A549 treated with AZD9567 at 1 μM for 4 hours (cell line): ENCODE results near the gene LTB4R2. TPM values are rescaled to one million over a fixed set of nuclear protein-coding genes. Genes with fewer than 3 reads are reported as not detected.

Source experiments
- total RNA-seq: library from RNA; stranded (reverse); fragments of 200-300 nt; extraction: Qiagen RNA extraction; gene quantifications from 5 replicates; pipeline ENCODE4 v1.2.3, GENCODE V29; 2022; ENCODE audit not compliant: insufficient read depth

The LTB4R2 gene
- total RNA-seq: 5.2 to 8.2 TPM (median 6.0 TPM) in 4 of 5 replicates, not detected in the other

GRCh38 chr14:24309538-24310264, at the start of gene LTB4R2:
TSS of gene LTB4R2 (plus strand) at chr14:24310140. CDS start at chr14:24310665, 525 bp downstream.

GRCh38 chr14:24262821-24263733, 46.9 kb upstream of the LTB4R2 start, which contains the start of gene TGM1:
TSS of gene TGM1 (minus strand) at chr14:24263177. CDS start at chr14:24262352, 825 bp downstream.

GRCh38 chr14:24271134-24271833, 38.7 kb upstream of the LTB4R2 start, which contains the start of gene RABGGTA:
TSS of gene RABGGTA (minus strand) at chr14:24271597. CDS start at chr14:24271115, 482 bp downstream.

GRCh38 chr14:24299255-24300191, 10.4 kb upstream of the LTB4R2 start, which contains the start of the genes DHRS1 and NOP9:
TSS of gene DHRS1 (minus strand) at chr14:24299780. CDS start at chr14:24299106, 674 bp downstream.
TSS of gene NOP9 (plus strand) at chr14:24299850. CDS start at chr14:24299955, 105 bp downstream.

GRCh38 chr14:24307575-24308341, 2.2 kb upstream of the LTB4R2 start, which contains the start of gene CIDEB:
TSS of gene CIDEB (minus strand) at chr14:24307977. CDS start at chr14:24307858, 119 bp downstream.

GRCh38 chr14:24310646-24311604, 985 bp downstream of the LTB4R2 start, which contains the start of gene LTB4R:
TSS of gene LTB4R (plus strand) at chr14:24311502. CDS start at chr14:24315652, 4,150 bp downstream.

GRCh38 chr14:24334431-24335291, 24.7 kb downstream of the LTB4R2 start, which contains the start of gene ADCY4:
TSS of gene ADCY4 (minus strand) at chr14:24335071. CDS start at chr14:24334652, 419 bp downstream.

GRCh38 chr14:24339284-24340151, 29.6 kb downstream of the LTB4R2 start, which contains the start of gene RIPK3:
TSS of gene RIPK3 (minus strand) at chr14:24339991. CDS start at chr14:24339826, 165 bp downstream.

Other genes with a start within 250 kb of the LTB4R2 start
- 0.03 to 0.11 TPM (median 0.05 TPM) in 3 of 5 replicates, not detected in the others for gene CPNE6, start 238.6 kb upstream of the LTB4R2 start, total RNA-seq
- gene PCK2, start 215.8 kb upstream of the LTB4R2 start, total RNA-seq: 18.9 to 22.7 TPM (median 21.0 TPM) in 5 replicates
- gene DCAF11, start 195.4 kb upstream of the LTB4R2 start, total RNA-seq: 19.7 to 29.9 TPM (median 20.1 TPM) in 5 replicates
- 0.77 to 1.0 TPM (median 0.88 TPM) in 4 of 5 replicates, not detected in the other for gene NRL, start 195.2 kb upstream of the LTB4R2 start, total RNA-seq
- gene FITM1, start 179.5 kb upstream of the LTB4R2 start, total RNA-seq: 0.09 to 0.11 TPM in 2 of 5 replicates, not detected in the others
- gene PSME1, start 173.9 kb upstream of the LTB4R2 start, total RNA-seq: 157 to 178 TPM (median 167 TPM) in 5 replicates
- 47.3 to 67.1 TPM (median 62.0 TPM) in 5 replicates for gene EMC9, start 168.5 kb upstream of the LTB4R2 start, total RNA-seq
- gene PSME2, start 163.5 kb upstream of the LTB4R2 start, total RNA-seq: 132 to 193 TPM (median 160 TPM) in 5 replicates
- 27.3 to 37.8 TPM (median 34.3 TPM) in 5 replicates for gene RNF31, start 162.6 kb upstream of the LTB4R2 start, total RNA-seq
- 9.1 to 15.9 TPM (median 13.6 TPM) in 5 replicates for gene IRF9, start 148.9 kb upstream of the LTB4R2 start, total RNA-seq
- gene REC8, start 138.1 kb upstream of the LTB4R2 start, total RNA-seq: 3.3 to 6.0 TPM (median 4.0 TPM) in 5 replicates
- 73.9 to 90.6 TPM (median 84.9 TPM) in 5 replicates for gene IPO4, start 121.3 kb upstream of the LTB4R2 start, total RNA-seq
- gene TM9SF1, start 114.7 kb upstream of the LTB4R2 start, total RNA-seq: 56.1 to 71.9 TPM (median 59.3 TPM) in 5 replicates
- not detected in 5 replicates for gene TSSK4, start 104.4 kb upstream of the LTB4R2 start, total RNA-seq
- 77.6 to 89.1 TPM (median 81.5 TPM) in 5 replicates for gene CHMP4A, start 96.7 kb upstream of the LTB4R2 start, total RNA-seq
- gene MDP1, start 94.1 kb upstream of the LTB4R2 start, total RNA-seq: 20.7 to 31.9 TPM (median 29.7 TPM) in 5 replicates
- gene NEDD8, start 77.8 kb upstream of the LTB4R2 start, total RNA-seq: 348 to 468 TPM (median 465 TPM) in 5 replicates
- 53.0 to 75.8 TPM (median 56.4 TPM) in 5 replicates for gene GMPR2, start 77.2 kb upstream of the LTB4R2 start, total RNA-seq
- gene TINF2, start 67.5 kb upstream of the LTB4R2 start, total RNA-seq: 32.1 to 39.8 TPM (median 39.2 TPM) in 5 replicates
- gene TGM1, start 47.0 kb upstream of the LTB4R2 start, total RNA-seq: 0.66 to 1.5 TPM (median 1.0 TPM) in 4 of 5 replicates, not detected in the other
- 15.3 to 23.4 TPM (median 16.9 TPM) in 5 replicates for gene RABGGTA, start 38.5 kb upstream of the LTB4R2 start, total RNA-seq
- 9.7 to 13.7 TPM (median 12.1 TPM) in 5 replicates for gene DHRS1, start 10.4 kb upstream of the LTB4R2 start, total RNA-seq
- gene NOP9, start 10.3 kb upstream of the LTB4R2 start, total RNA-seq: 14.4 to 18.4 TPM (median 16.9 TPM) in 5 replicates
- gene CIDEB, start 2.2 kb upstream of the LTB4R2 start, total RNA-seq: 0.09 to 0.51 TPM (median 0.32 TPM) in 4 of 5 replicates, not detected in the other
- gene LTB4R, start 1.4 kb downstream of the LTB4R2 start, total RNA-seq: 5.7 to 9.1 TPM (median 7.6 TPM) in 5 replicates
- not detected in 5 replicates for gene ADCY4, start 24.9 kb downstream of the LTB4R2 start, total RNA-seq
- gene RIPK3, start 29.9 kb downstream of the LTB4R2 start, total RNA-seq: not detected in 5 replicates
- 0.05 to 0.45 TPM (median 0.20 TPM) in 4 of 5 replicates, not detected in the other for gene NFATC4, start 58.0 kb downstream of the LTB4R2 start, total RNA-seq
- 0.15 to 0.26 TPM (median 0.16 TPM) in 4 of 5 replicates, not detected in the other for gene NYNRIN, start 88.9 kb downstream of the LTB4R2 start, total RNA-seq
- 1.0 to 3.9 TPM (median 1.3 TPM) in 5 replicates for gene CBLN3, start 119.5 kb downstream of the LTB4R2 start, total RNA-seq
- 22.1 to 29.0 TPM (median 27.5 TPM) in 5 replicates for gene KHNYN, start 119.8 kb downstream of the LTB4R2 start, total RNA-seq
- gene SDR39U1, start 132.6 kb downstream of the LTB4R2 start, total RNA-seq: 42.3 to 51.1 TPM (median 50.2 TPM) in 5 replicates
- not detected in 5 replicates for gene CMA1, start 198.1 kb downstream of the LTB4R2 start, total RNA-seq